HG02798 (cell line): ENCODE measurements around the gene ZNF823.

ENCODE experiments used
- ATAC-seq: cut with Tn5 transposase; IDR thresholded peaks from one replicate; pipeline ENCODE4 v1.9.1; 2021; ENCODE audit warnings: mild to moderate bottlenecking; ENCODE audit not compliant: unreplicated experiment, poor library complexity

The ZNF823 gene

DNA sequence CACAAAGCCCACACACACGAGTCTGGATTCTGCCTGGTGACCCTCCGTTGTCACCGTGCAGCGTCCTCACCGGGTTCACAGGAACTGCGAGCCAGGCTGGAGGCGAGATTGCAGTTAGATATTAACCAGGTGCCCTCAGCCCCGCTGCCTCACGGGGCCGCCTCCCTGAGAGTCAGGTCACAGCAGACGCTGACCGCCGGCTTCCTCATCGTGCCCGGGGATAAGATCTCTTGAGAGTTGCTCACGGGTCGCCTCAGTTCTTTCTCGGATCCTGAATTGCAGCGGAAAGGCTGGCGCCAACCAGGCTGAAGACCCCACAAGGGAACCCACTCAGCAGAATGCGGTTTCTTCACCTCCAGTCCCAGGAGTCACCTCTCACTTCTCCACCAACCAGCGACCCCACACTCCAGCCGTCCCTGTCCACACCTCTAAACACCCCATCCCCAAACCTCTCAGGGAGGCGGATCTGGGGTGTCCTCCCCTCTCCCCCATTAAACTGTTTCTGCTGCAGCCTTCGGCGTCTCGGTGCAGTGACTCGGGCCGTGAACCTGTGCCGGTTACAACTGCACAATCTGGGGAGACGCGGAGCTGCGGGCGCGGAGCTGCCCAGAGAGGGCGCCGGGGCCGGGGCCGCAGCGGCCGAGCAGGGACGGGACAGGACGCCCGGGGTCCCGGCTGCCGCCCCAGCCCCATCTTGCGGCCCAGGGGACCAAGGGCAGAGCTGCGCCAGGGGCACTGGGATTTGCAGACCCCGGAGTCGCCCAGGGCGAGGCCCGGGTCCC, 591 bp downstream of the ZNF823 start:
- ATAC-seq = peak; percentile 30

DNA sequence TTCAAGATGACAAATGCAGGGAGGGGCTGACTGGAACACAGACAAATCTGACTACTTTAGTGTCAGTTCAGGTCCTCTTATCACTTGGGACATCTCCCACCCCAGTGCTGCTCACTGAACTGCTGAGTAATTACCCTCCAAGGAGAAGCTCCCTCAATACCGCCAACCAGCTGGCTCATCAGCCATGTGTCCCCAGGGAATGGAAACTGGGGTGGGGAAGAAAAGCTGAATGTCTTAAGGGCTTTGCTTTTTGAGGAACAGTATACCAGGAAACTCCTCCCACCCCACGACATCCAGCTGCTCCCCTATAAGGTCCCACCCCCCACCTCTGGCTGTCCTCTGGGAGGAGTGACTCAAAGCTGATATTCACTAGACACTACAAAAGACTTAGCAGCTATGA, 2.0 kb downstream of the ZNF823 start:
- ATAC-seq = no peak

DNA sequence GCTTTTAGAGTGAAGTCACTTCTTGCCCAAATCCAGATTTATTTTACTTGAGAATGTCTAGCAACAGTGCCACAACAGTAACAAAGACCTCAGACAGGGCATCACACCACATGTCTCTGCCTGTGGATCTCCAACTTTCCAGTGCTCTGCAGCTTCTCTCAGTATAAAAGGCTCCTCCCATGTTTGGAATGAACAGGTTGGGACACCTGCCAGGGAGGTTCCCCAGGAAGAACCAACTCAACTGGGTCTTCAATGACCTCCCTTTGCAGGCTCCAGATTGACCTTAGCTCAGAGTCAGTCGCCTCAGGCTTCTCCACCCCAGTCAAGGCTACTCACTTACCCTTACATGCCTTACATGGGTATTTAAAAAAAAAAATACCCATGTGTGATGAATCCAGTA, 3.4 kb downstream of the ZNF823 start:
- no peak for ATAC-seq

DNA sequence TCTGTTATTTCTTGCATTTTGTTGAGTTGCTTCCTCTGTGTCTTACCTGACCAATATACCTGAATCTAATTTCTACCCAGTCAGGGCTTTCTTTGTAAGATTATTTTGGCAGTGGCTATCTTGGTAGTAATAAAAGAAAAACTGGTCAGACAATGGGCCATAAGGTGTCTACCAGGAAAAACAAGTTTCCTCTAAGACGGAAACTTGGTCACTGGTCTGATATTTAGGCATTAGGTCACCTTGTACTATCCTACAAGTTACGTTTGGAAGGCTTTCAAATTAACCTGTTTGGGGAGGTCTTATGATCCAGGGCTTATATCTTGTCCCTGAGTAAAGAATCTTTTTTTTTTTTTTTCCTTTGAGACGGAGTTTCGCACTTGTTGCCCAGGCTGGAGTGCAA, 9.2 kb downstream of the ZNF823 start:
- no peak for ATAC-seq

DNA sequence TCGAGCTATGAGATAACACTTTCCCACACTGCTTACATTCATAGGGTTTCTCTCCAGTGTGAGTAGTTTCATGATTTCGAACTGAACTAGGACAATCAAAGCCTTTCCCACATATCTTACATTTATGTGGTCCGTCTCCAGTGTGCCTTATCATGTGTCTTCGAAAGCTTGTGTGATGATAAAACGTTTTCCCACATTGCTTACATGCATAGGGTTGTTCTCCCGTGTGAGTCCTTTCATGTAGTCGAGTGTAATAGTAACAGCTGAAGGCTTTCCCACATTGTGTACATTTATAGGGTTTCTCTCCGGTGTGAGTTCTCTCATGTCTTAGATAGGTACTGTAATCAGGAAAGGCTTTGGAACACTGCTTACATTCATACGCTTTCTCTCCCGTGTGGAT, 16.3 kb downstream of the ZNF823 start:
- no peak for ATAC-seq

DNA sequence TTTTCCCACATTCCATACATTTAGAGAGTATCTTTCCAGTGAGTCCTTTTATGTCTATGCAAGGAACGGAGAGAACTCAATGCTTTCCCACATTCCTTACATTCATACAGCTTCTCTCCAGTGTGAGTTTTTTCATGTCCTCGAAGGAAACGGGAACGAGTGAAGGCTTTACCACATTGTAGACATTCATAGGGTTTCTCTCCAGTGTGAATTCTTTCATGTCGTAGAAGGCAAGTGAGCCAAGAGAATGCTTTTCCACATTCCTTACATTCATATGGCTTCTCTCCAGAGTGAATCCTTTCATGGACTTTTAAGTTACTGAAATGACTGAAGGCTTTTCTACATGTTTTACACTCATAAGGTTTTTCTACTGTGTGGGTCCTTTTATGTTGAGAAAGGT, 17.1 kb downstream of the ZNF823 start:
- ATAC-seq = no peak

DNA sequence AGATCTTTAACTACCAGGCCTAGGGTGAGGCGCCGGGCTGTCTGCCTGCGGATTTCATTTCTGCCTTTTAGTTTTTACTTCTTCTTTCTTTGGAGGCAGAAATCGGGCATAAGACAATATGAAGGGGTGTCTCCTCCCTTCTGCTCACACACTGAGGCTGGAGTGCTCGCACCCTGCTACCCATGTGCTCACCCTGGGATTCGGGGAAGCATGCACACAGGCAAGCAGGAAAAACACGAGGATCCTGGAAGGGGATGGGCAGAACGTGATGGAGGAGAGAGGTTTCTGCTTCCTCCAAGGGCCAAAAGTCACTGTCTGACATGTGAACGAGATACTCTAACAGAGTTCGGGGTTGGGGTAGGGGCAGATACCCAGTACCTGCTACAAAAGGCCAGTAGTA, 28.4 kb downstream of the ZNF823 start:
- no peak for ATAC-seq

DNA sequence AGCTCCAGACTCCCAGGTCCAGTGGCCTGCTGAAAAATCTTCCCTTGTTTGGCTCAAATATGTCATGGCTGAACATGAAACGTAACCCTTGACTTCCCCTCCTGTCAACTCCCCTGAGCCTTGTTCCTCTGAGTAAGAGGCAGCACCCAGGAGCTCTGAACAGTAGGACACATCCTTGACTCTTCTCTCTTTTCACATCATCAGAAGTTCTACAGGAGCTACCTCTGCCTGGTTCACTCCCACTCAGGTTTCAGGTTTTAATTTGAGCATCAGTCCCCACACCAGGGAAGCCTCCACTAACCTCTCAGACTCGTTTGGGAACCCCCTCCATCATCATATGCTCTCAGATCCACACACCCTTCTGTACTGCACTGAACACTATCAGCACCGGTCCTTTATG, 30.3 kb downstream of the ZNF823 start:
- ATAC-seq = no peak

DNA sequence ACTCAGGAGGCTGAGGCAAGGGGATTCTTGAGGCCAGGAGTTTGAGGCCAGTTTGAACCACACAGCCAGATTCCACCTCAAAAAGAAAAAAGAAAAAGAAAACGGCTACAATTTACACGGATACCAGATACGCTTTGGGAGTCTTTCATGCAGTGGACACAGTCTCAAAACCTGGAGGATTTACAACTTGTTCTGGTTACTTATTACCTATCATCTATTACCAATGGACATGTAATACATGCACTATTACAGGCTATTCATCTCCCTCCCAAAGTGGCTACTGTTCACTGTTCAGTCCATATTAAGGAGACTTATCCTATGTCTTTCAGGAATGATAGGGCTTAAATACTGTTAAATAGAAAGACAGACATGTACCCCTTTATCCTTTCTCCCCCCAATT, 33.3 kb downstream of the ZNF823 start:
- no peak for ATAC-seq

DNA sequence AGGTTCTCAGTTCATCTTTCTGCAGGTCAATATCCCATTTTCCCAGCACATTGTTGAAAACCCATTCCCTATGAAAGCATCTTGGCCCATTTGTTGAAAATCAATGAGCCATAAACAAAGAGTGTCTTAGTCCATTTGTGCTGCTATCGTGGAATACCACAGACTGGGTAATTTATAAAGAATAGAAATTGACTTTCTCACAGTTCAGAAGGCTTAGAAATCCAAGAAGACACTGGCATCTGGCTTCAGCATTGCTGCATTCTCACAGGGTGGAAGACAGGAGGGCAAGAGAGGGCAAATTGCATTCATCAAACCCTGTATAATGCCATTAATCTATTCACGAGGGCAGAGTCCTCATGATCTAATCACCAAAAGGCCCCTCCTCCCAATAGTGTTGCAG, 34.1 kb downstream of the ZNF823 start:
- no peak for ATAC-seq

DNA sequence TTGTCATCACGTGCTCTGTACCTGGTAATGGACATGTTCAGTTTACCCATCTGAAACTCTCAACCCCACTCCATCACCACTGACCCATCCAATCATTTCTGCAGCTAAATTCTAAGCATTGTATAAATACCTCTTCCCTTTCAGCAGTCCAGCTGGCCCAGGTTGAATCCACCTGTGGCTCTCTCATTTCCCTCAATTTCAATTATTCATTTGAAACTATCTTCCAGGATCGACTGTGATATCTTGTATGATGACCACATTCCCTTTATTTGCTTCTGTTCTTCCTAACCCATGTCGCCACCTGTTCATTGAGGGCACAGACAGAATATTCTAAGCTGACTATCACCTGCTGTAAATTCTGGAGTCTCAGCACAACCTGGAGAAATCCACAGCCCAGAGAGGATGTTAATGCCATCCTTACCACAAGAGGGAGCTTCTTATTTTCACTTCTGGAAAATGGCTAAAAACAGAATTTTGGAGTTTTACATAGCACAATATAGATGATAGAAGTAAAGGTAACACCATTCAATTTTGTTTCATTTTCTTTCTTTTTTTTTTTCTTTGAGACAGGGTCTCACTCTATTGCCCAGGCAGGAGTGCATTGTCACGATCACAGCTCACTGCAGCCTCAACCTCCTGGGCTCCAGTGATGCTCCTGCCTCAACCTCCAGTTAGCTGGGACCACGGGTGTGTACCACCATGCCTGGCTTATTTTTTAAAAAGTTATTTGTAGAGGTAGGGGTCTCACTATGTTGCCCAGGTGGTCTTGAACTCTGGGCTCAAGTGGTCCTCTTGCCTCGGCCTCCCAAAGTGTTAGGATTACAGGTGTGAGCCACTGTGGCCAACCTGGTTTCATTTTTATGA, 38.6 kb downstream of the ZNF823 start:
- ATAC-seq = no peak

DNA sequence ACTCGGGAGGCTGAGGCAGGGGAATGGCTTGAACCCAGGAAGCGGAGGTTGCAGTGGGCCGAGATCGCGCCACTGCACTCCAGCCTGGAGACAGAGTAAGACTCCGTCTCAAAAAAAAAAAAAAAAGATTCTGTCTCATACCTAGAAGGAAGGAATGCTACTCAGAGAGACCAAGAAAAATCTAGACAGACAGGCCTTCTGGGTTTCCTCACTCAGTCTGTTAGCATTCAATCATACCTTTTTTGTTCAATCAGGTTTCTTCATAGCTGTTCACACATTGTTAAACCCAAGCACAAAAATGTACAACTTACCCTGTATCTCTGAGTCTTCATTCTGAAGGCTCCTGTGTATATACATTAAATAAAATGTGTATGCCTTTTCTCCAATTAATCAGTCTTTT, 40.5 kb downstream of the ZNF823 start:
- no peak for ATAC-seq

DNA sequence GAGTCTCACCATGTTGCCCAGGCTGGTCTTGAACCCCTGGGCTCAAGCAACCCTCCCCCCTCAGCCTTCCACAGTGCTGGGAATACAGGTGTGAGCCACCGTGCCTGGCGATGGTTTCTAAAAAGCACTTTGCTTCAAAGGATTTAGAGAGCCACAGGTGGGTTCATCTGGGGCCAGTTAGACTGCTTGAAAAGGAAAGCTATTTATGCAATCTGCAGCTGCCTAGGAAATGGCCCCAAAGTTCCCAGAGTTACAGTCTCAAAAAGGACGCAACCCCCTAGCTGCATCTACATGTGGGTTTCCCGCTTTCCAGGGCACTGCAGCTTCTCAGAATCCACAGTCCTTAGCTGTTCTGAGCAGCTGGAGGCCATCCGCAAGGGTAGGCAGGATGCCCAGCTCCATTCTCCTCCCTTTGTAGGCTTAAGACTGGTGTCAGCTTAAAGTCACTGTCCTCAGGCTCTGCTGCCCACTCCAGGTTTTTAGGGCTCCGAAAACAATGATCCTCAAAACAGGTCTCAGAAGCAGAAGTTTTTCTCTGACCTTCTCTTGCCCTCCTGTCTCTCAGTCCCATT, 41.4 kb downstream of the ZNF823 start:
- no peak for ATAC-seq

DNA sequence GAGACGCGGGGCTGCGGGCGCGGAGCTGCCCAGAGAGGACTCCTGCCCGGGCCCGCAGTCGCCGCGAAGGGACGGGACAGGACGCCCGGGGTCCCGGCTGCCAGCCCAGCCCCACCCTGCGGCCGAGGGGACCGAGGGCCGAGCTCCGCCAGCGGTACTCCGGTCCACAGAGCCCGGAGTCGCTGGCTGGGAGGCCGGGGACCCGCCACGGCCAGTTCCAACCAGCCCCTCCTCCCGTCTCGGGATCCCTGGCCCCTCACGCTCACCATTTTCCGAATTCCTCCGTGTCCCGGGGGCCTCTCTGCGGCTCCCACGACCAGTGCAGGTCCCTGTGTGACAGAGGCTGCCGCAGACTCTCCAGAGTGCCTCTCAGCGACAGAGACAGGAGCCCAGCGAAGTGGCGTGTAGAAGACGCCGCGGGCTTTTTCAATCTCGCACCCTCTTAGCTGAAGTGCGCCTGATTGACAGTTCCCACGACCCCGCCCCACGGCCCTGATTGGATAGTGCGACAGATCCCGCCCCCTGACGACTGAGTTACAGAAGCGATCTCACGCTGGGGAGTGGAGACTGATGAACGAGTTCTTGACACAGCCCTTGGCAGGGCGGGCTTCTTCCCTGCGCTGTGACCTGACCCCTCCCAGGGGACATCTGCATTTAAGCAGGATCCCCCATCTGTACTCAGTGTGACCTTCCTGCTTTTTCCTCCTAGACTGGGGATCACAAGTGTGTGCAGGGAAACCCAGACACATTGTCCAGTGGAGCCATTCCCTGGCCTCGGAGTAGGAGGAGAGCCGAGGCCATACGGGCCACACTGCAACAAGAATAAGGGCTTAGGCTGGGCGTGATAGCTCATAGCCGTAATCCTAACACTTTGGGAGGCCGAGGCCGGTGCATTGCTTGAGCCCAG, 44.0 kb downstream of the ZNF823 start:
- peak; percentile 91 for ATAC-seq

DNA sequence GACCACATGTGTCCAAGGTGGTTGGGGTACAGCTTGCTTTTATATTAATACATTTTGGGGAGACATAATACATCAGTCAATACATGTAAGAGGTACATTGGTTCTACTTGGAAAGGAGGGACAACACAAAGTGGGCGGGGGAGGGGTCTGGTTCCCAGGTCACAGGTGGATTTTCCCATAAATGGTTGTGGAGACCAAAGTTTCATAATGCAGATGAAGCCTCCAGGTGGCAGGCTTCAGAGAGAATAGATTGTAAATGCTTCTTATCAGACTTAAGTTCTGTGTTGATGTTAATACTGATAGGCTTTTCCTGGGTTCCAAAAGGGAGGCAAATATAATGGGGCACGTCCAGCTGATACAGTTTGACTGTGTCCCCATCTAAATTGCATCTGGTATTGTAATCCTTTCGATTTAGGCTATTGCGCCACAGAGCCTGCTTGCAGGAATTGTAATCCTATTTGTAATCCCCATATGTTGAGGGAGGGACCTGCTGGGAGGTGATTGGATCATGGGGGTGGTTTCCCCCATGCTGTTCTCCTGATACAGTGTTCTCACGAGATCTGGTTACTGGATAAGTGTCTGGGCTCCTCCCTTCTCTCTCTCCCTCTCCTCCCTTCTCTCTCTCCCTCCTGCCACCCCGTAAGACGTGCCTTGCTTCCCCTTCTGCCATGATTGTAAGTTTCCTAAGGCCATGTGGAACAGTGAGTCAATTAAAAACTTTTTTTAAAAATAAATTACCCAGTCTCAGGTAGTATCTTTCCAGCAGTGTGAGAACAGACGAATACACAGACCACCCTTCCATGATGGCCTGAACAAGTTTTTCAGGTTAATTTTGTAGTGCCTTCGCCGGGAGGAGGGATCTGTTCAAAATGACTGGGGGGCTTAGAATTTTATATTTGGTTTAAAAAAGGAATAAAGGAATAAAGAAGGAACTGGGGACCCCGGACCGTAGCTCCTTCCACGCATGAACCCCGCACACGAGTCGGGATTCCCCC, 44.9 kb downstream of the ZNF823 start:
- no peak for ATAC-seq

DNA sequence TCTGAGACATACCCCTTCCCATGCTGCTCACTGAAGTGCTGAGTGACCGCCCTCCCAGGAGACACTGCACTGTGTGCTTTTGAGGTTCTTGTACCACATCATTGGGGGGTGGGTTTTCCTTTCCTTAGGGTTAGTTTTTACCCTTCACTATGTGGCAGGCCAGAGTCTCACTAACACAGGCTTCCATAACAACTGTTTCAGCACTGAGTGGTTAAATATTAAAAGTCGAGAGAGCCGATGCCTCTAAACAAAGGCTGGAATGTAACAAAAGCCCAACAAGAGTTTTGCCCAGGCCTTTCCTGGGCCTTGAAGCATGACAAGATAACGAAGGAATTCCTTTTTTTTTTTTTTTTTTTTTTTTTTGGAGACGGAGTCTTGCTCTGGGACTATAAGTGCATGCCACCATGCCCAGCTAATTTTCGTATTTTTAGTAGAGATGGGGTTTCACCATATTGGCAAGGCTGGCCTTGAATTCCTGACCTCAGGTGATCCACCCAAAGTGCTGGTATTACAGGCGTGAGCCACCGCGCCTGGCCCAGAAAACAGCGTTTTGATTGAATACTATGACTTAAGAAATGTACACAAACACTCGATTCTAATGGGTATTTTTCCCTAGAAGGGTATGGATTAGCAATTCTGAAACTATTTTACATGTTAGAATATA, 46.5 kb downstream of the ZNF823 start:
- no peak for ATAC-seq

DNA sequence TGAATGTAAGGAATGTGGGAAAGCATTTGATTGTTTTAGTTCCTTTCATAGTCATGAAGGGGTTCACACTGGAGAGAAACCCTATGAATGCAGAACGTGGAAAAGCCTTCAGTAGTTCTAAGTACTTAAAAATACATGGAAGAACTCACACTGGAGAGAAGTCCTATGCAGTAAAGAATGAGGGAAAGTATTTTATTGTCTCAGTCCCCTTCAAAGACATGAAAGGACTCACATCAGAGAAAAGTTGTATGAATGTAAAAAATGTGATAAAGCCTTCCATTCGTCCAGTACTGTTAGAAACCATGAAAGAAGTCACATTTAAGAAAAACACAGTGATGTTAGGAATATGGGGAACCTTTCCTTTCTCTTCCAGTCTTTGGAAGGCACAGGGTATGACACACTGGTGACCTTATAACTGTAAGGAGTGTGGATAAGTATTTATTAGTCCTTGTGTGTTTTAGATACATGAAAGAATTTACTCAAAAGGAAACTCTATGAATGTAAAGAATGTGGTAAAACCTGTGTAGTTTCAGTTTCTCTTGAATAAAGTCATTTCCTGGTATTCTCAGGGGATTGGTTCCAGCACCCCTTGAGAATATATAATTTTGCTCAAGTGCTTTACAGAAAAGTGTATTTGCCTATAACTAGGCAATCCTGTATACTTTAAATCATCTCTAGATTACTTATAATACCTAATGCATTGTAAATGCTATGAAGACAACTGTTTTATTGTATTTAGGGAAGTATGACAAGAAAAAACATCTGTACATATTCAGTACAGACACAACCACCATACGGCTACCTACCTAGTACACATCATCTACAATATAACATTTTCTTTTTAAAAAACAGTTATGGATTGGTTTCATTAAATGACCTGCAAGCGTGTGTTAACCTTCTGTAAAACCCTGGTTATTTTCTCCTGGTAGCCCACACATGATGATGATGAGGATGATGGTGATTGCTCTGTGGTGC, 52.8 kb downstream of the ZNF823 start:
- ATAC-seq = no peak
